ENCODE data around the gene CFAP73.

GRCh38 chr12:113163030-113163360 lies 13.5 kb downstream of the CFAP73 start:
- TF ChIP-seq GATA2 (IDR thresholded peaks at IDR 0.05; ENCODE audit: low read depth, low read length) (no peak), GATA3 (IDR thresholded peaks at IDR 0.05; ENCODE audit: low read depth, low read length) (no peak)

Measured in SH-SY5Y (cell line).